T-cell (primary cell): ENCODE results near the gene PGA3. TPM values are rescaled to one million over a fixed set of nuclear protein-coding genes. Genes with fewer than 3 reads are reported as not detected.
"Not testable (repeated sequence)": the region's sequence is repeated elsewhere in the genome, so short reads cannot be mapped to it uniquely, and the experiment has no call there.

Experiments
- ATAC-seq, 4 experiments: fragments of 200-7000 bp in 3 of 4; fragments of 150-1000 bp in 1 of 4; cut with Tn5 transposase; replicated peaks in 1 of 4; 1 replicate in 3 of 4; 2 replicates in 1 of 4; pipeline ENCODE4 v1.10.0; 2021; ENCODE audit warnings: moderate library complexity in 3 of 4, mild to moderate bottlenecking in 2 of 4, moderate number of reproducible peaks in 1 of 4
- CTCF ChIA-PET, 2 donors: fragments of 300-600 bp; sonication (Branson Sonifier 250); formaldehyde crosslinking; loops; one replicate each; lab custom pipeline; 2022; ENCODE audit warnings: antibody characterized with exemption in 2 of 2; lab: Charles Lee
- POLR2A ChIA-PET, 2 donors: fragments of 300-600 bp; sonication (Branson Sonifier 250); formaldehyde crosslinking; loops; one replicate each; lab custom pipeline; 2022; ENCODE audit warnings: antibody characterized with exemption in 2 of 2; lab: Charles Lee
- DNase-seq, 35 experiments: peaks; one replicate each; pipeline versions ENCODE4 v3.0.0 to v3.0.0-alpha.2; 2013 to 2023
- H3K27ac ChIP-seq: one replicate; pipeline ENCODE4 v1.5.1; 2013; ENCODE audit warnings: low read length
- H3K27me3 ChIP-seq, 2 experiments: replicated peaks in 1 of 2; 1 replicate in 1 of 2; 2 replicates in 1 of 2; pipeline versions ENCODE4 v1.6.1 to v1.7.0; 2013; ENCODE audit warnings: low read length in 1 of 2, mixed read lengths in 1 of 2; ENCODE audit not compliant: control insufficient read depth in 2 of 2, insufficient read depth in 2 of 2; ENCODE audit errors: extremely low read depth in 1 of 2
- H3K36me3 ChIP-seq, 2 donors: 1 replicate in 1 of 2; 2 replicates in 1 of 2; pipeline versions ENCODE4 v1.6.1 to v1.7.0; 2013; ENCODE audit warnings: low read length in 1 of 2; ENCODE audit not compliant: control insufficient read depth in 2 of 2, insufficient read depth in 1 of 2; ENCODE audit errors: extremely low read depth in 1 of 2
- H3K4me1 ChIP-seq, 2 experiments: 1 replicate in 1 of 2; 2 replicates in 1 of 2; pipeline versions ENCODE4 v1.6.1 to v1.7.0; 2013; ENCODE audit warnings: low read length in 2 of 2, mixed read lengths in 1 of 2; ENCODE audit not compliant: insufficient read depth in 2 of 2, control insufficient read depth in 1 of 2; ENCODE audit errors: extremely low read depth in 1 of 2
- H3K4me3 ChIP-seq, 2 donors: 1 replicate in 1 of 2; 2 replicates in 1 of 2; pipeline versions ENCODE4 v1.5.1 to v1.7.0; 2013; ENCODE audit warnings: mild to moderate bottlenecking in 2 of 2, low read length in 1 of 2, moderate library complexity in 1 of 2; ENCODE audit not compliant: control insufficient read depth in 1 of 2; ENCODE audit errors: extremely low read depth in 1 of 2
- H3K9me3 ChIP-seq: 2 replicates; pipeline ENCODE4 v1.7.0; 2013
- H3K27ac Mint-ChIP-seq, 2 donors: one replicate each; pipeline ENCODE4 v1.8.0; 2020 to 2021; ENCODE audit warnings: mild to moderate bottlenecking in 2 of 2, mixed read lengths in 2 of 2
- H3K27me3 Mint-ChIP-seq, 2 donors: one replicate each; pipeline ENCODE4 v1.8.0; 2021 to 2022; ENCODE audit warnings: mixed read lengths in 2 of 2
- H3K36me3 Mint-ChIP-seq: one replicate; pipeline ENCODE4 v1.8.0; 2021; ENCODE audit warnings: mixed read lengths
- H3K4me1 Mint-ChIP-seq, 3 donors: one replicate each; pipeline ENCODE4 v1.8.0; 2020 to 2022; ENCODE audit warnings: mixed read lengths in 3 of 3, mild to moderate bottlenecking in 1 of 3
- H3K4me3 Mint-ChIP-seq, 3 donors: one replicate each; pipeline ENCODE4 v1.8.0; 2020 to 2022; ENCODE audit warnings: mild to moderate bottlenecking in 3 of 3, mixed read lengths in 3 of 3, moderate library complexity in 3 of 3
- H3K9me3 Mint-ChIP-seq, 3 donors: one replicate each; pipeline ENCODE4 v1.8.0; 2020 to 2022; ENCODE audit warnings: mixed read lengths in 3 of 3
- WGBS: methylation state at CpG from one replicate; pipeline ENCODE4 v1.1.5; 2013; ENCODE audit warnings: missing lambda C conversion rate; ENCODE audit not compliant: insufficient coverage; 5-methylcytosine and 5-hydroxymethylcytosine counted together
- total RNA-seq, 35 experiments: library from RNA in 6 of 35; stranded (reverse) in 6 of 35; fragments of 120-200 nt in 1 of 35; gene quantifications; one replicate each; pipeline versions ENCODE4 v1.2.1 to v1.2.4 and lab custom pipeline; 2013 to 2026

The PGA3 gene
- total RNA-seq, 5 donors from 2014 or later (not counting 1 experiment from before 2014, with no cell fraction given): not detected

- H3K4me3 ChIP-seq, H3K4me3 Mint-ChIP-seq, H3K27me3 Mint-ChIP-seq, ATAC-seq, H3K9me3 ChIP-seq, H3K27ac Mint-ChIP-seq, CTCF ChIA-PET, H3K27me3 ChIP-seq, H3K4me1 Mint-ChIP-seq, H3K9me3 Mint-ChIP-seq, H3K4me1 ChIP-seq, H3K27ac ChIP-seq, DNase-seq, H3K36me3 Mint-ChIP-seq, POLR2A ChIA-PET, H3K36me3 ChIP-seq: not testable (repeated sequence)
- 95% methylated on average over 7 of the region's 20 CpGs for WGBS
These were observed 47.8 kb downstream of the PGA3 start for GRCh38 chr11:61250796-61251765.

- H3K4me1 Mint-ChIP-seq, ATAC-seq: not testable (repeated sequence)
These were observed 49.0 kb downstream of the PGA3 start for GRCh38 chr11:61252332-61252731.

DNA sequence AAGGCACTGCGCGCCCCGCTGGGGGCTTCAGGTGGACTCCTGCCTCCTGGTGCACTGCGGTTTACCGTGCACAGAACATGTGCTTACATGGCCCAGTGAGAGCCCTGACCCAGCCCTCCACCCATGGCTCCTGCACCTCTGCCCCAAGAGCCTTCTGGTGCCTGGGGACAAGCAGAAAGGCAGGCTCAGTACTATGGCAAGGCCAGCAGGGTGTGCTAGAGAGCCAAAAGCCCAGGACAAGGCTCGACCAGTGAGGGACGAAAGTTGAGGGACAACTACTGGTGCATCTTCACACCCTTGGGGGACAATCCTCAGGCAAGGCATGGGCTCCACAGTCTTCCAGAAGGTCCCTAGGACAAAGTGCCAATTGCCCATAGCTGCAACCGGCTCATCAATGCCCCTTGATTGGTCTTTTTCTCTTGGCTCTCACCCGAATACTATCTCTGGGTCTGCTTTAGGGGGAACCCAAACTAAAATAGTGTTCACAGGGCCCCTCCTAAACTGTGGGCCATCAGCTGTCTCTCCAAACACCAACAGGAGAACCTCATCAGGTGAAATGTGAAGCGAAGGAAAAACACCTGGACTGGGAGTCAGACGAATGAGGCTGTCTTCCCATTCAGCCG is 51.2 kb downstream of the PGA3 start:
- POLR2A ChIA-PET: no interaction called here
- Histone ChIP-seq H3K4me1 (no peaks in the 10 kb centered on the region), H3K27me3 (peaks cover 0 to 14% of the 10 kb centered on the region in 2 experiments), H3K9me3 (no peaks in the 10 kb centered on the region), H3K4me3 (no peak overlapping the region), H3K36me3 (no peaks in the 10 kb centered on the region), H3K27ac (no peak overlapping the region)
- CTCF ChIA-PET: interaction anchor here (0.6 to 1.4 kb wide), 2 partner anchors 34 to 131 kb away, joined by 4 read pairs; no protein-coding TSS in a partner anchor
- Mint-ChIP-seq H3K27me3 (peaks cover 0 to 2% of the 10 kb centered on the region in 2 donors), H3K9me3 (no peaks in the 10 kb centered on the region), H3K27ac (no peak overlapping the region), H3K4me3 (no peak overlapping the region), H3K4me1 (no peaks in the 10 kb centered on the region), H3K36me3 (no peaks in the 10 kb centered on the region)
- 61% methylated on average over 10 of the region's 12 CpGs for WGBS
- DNase-seq (peak in 33 of 35 experiments; percentile 7 to 70 (median 39)), ATAC-seq (peak; percentile 68 to 81 (median 76))

More at GRCh38 chr11:61252332-61252731, 49.0 kb downstream of the PGA3 start:
- H3K27ac ChIP-seq, H3K36me3 Mint-ChIP-seq, H3K4me3 Mint-ChIP-seq, H3K9me3 Mint-ChIP-seq, CTCF ChIA-PET, H3K9me3 ChIP-seq, H3K27me3 ChIP-seq, H3K27ac Mint-ChIP-seq, H3K36me3 ChIP-seq, H3K4me3 ChIP-seq, H3K27me3 Mint-ChIP-seq, POLR2A ChIA-PET, DNase-seq, H3K4me1 ChIP-seq: not testable (repeated sequence)
- no CpG with 5 or more reads among the region's 1 CpG for WGBS

GRCh38 chr11:61256710-61257482 is 53.6 kb downstream of the PGA3 start:
- WGBS: 96% methylated on average over 5 of the region's 18 CpGs
- H3K4me1 Mint-ChIP-seq: no peaks in the 10 kb centered on the region
- no peak overlapping the region for H3K27ac Mint-ChIP-seq

DNA sequence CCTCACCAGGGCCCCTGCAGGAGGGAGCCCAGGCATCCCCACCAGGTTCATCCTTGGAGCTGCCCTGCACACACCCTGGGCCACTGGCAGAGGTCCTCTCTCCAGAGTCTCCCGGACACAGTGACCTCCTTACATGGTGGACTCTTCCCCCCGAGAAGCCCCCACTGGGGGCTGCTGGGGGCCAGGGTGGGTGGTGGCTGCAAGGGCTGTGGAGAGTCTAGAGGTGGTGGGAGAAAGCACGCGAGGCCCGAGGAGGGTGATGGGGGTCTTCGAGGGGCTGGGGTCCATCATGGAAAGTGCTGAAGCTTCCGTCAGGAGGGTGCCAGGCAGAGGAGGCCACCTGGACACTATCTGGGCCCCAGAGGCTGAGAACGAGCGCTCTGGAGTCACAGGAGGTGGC is 55.2 kb downstream of the PGA3 start:
- Histone ChIP-seq H3K4me3 (no peak overlapping the region), H3K4me1 (no peaks in the 10 kb centered on the region), H3K9me3 (no peaks in the 10 kb centered on the region), H3K27me3 (peaks cover 0 to 14% of the 10 kb centered on the region in 2 experiments), H3K36me3 (no peaks in the 10 kb centered on the region), H3K27ac (no peak overlapping the region)
- Mint-ChIP-seq H3K9me3 (no peaks in the 10 kb centered on the region), H3K27ac (no peak overlapping the region), H3K4me1 (no peaks in the 10 kb centered on the region), H3K27me3 (peaks cover 0 to 2% of the 10 kb centered on the region in 2 donors), H3K4me3 (no peak overlapping the region), H3K36me3 (no peaks in the 10 kb centered on the region)
- ChIA-PET POLR2A (no interaction called here), CTCF (interaction anchor here in 1 of 2 donors (0.6 kb wide), 1 partner anchor 229 kb away, joined by 5 read pairs; no protein-coding TSS in a partner anchor)
- WGBS: 79% methylated on average over 9 of the region's 9 CpGs
- ATAC-seq: no peak
- DNase-seq: no peak

More at GRCh38 chr11:61256710-61257482, 53.6 kb downstream of the PGA3 start:
- DNase-seq (no peak), ATAC-seq (no peak)
- Mint-ChIP-seq H3K4me3 (no peak overlapping the region), H3K27me3 (peaks cover 0 to 2% of the 10 kb centered on the region in 2 donors), H3K36me3 (no peaks in the 10 kb centered on the region), H3K9me3 (no peaks in the 10 kb centered on the region)
- Histone ChIP-seq H3K4me1 (no peaks in the 10 kb centered on the region), H3K36me3 (no peaks in the 10 kb centered on the region), H3K27ac (no peak overlapping the region), H3K9me3 (no peaks in the 10 kb centered on the region), H3K27me3 (peaks cover 0 to 14% of the 10 kb centered on the region in 2 experiments), H3K4me3 (no peak overlapping the region)
- ChIA-PET POLR2A (interaction anchor here in 1 of 2 donors (0.6 kb wide), 1 partner anchor 1405 kb away, joined by 3 read pairs; no protein-coding TSS in a partner anchor), CTCF (no interaction called here)

DNA sequence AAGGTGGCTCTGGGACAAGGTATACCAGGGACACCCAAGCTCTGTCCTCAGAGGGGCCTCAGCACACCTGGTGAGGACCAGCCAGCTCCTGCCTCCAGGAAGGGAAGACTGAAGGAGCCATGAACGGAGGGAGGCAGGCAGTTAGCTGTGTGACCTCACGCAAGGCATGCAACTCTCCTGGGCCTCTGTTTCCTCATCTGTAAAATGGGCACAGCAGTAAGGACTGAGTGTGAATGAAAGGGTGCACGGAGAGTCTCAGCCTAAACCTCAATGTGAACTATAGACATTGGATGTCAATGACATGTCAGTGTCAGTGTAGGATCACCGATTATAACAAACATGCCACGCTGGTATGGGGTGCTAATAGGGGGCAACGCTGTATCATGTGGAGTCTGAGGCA is 56.0 kb downstream of the PGA3 start:
- 81% methylated on average over 2 of the region's 6 CpGs for WGBS
- Mint-ChIP-seq H3K4me1 (no peaks in the 10 kb centered on the region), H3K27ac (no peak overlapping the region), H3K36me3 (no peaks in the 10 kb centered on the region), H3K27me3 (peaks cover 0 to 2% of the 10 kb centered on the region in 2 donors), H3K9me3 (no peaks in the 10 kb centered on the region), H3K4me3 (no peak overlapping the region)
- Histone ChIP-seq H3K9me3 (no peaks in the 10 kb centered on the region), H3K4me3 (no peak overlapping the region), H3K27me3 (peaks cover 0 to 14% of the 10 kb centered on the region in 2 experiments), H3K36me3 (no peaks in the 10 kb centered on the region), H3K27ac (no peak overlapping the region), H3K4me1 (no peaks in the 10 kb centered on the region)
- CTCF ChIA-PET: no interaction called here
- POLR2A ChIA-PET: no interaction called here
- DNase-seq (no peak), ATAC-seq (no peak)
